Measurements from ENCODE around the gene PHF10. TPM values are rescaled to one million over a fixed set of nuclear protein-coding genes. Genes with fewer than 3 reads are reported as not detected.
A peak's percentile ranks its signal among the peaks of the same experiment; 100 is the strongest.

Gene PHF10
- polyA plus RNA-seq, 4 donors, result 23.5 to 75.4 (median 36.6) TPM

DNA sequence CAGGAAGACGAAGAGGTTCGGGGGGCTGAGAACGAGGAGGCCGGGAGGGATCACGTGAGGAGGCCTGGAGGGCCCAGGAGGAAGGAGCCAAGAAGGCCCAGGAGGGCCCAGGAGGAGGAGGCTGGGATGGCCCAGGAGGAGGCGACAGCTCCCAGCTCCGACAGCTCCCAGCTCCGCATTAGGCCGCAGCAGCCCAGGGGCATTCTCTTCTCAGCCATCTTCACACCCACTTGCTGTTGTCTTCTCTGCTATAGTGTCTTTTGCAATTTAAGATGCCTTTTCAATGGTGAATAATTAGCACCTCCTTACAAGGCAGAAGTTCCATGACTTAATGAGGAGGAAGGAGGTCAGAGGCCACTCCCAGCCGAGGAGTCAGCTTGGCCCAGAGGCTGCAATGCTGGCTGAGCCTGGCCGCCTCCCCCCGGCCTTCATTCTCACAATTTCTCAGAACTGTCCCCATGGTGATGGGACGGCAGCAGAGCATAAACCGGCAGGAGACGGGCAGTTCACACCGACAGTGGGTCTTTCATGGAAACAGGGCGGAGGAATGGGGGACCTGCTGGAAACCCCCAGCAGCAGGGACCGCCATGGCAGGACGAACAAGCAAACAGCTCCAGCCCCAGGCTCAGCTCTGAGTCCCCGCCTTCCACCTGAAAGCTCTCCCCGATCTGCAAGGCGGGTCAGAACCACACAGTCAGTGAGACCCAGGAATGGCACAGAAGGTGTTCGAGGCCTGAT is 67.6 kb downstream of the PHF10 start:
- Histone ChIP-seq H3K36me3 (ENCODE audit: control insufficient read depth in 3 of 3, insufficient read depth in 2 of 3, low read depth in 1 of 3, low read length in 3 of 3) (peaks cover 0 to 57% (median 3%) of the 10 kb centered on the region in 3 donors), H3K4me1 (ENCODE audit: control insufficient read depth in 3 of 3, insufficient read depth in 2 of 3, low read depth in 1 of 3, low read length in 2 of 3) (no peaks in the 10 kb centered on the region), H3K4me3 (ENCODE audit: low read depth in 1 of 3, low read length in 3 of 3) (no peak overlapping the region), H3K27ac (ENCODE audit: low read depth in 1 of 3, low read length in 2 of 3) (no peak overlapping the region), H3K9me3 (ENCODE audit: control insufficient read depth in 2 of 2, insufficient read depth in 1 of 2, low read depth in 1 of 2, low read length in 1 of 2) (no peaks in the 10 kb centered on the region), H3K27me3 (ENCODE audit: control insufficient read depth in 3 of 3, insufficient read depth in 3 of 3, low read length in 3 of 3) (no peaks in the 10 kb centered on the region)
- no peak for DNase-seq
- FAIRE-seq, result no peak
- 94 to 95% (median 95%) methylated on average over 23 of the region's 23 CpGs for WGBS, 3 donors

DNA sequence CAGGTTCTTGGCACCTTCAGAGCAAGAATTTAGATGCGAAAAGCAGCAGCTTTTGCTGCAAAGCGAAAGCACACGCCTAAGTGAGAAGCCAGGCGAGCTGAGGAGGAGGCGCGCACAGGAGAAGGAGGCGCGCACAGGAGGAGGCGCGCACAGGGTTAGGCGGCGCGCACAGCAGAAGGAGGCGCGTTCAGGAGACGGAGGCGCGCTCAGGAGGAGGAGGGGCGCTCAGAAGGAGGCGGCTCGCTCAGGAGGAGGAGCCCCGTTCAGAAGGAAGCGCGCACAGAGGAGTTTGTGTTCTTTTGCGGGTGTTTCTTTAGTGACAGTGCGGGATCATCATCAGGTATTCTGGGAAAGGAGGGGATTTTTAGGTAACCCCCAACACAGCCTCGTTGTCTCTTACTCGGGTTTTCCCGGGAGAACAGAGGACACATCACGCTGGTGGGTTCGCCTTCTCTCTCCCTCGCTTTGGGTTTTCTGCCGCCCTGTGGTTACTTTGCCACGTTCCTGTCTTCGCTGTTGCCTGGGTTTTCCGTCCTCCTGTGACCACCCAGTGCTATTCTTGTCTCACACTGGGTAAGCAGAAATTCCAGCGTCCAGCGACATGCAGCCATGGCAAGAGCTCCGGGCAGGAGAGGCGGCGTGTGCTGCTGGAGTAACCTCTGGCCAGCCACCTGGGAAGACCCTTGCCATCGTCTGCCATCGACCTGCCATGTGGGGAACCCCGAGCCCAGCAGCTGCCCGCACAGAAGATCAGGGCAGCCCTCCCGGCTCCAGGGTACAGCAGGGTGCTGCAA is 69.5 kb downstream of the PHF10 start:
- 40 to 56% (median 55%) methylated on average over 46 of the region's 46 CpGs for WGBS, 3 donors
- DNase-seq, result peak; percentile 81 to 90
- peak overlapping the region; percentile 60 to 84 (median 68) for H3K27ac ChIP-seq (ENCODE audit: low read depth in 1 of 3, low read length in 2 of 3)

More for the DNA sequence above, 69.5 kb downstream of the PHF10 start:
- no peaks in the 10 kb centered on the region for H3K27me3 ChIP-seq (ENCODE audit: control insufficient read depth in 3 of 3, insufficient read depth in 3 of 3, low read length in 3 of 3)
- FAIRE-seq, result no peak
- peaks cover 0 to 40% (median 3%) of the 10 kb centered on the region in 3 donors for H3K36me3 ChIP-seq (ENCODE audit: control insufficient read depth in 3 of 3, insufficient read depth in 2 of 3, low read depth in 1 of 3, low read length in 3 of 3)
- peak overlapping the region; percentile 33 to 56 (median 41) for H3K4me3 ChIP-seq (ENCODE audit: low read depth in 1 of 3, low read length in 3 of 3)
- no peaks in the 10 kb centered on the region for H3K4me1 ChIP-seq (ENCODE audit: control insufficient read depth in 3 of 3, insufficient read depth in 2 of 3, low read depth in 1 of 3, low read length in 2 of 3)
- no peaks in the 10 kb centered on the region for H3K9me3 ChIP-seq (ENCODE audit: control insufficient read depth in 2 of 2, insufficient read depth in 1 of 2, low read depth in 1 of 2, low read length in 1 of 2)

Other genes starting within 250 kb of the PHF10 start
- 10 to 100 TPM in 2 of 4 donors, 1 to 10 TPM in 2; 9.7 to 62.2 (median 14.7) TPM for gene WDR27, start 22.5 kb downstream of the PHF10 start, polyA plus RNA-seq
- 10 to 100 TPM in 2 of 4 donors, 1 to 10 TPM in 2; 8.4 to 37.9 (median 10.5) TPM for gene C6orf120, start 22.4 kb downstream of the PHF10 start, polyA plus RNA-seq
- 1 to 10 TPM in 3 of 4 donors, under 1 TPM in 1; 0.89 to 6.2 (median 1.5) TPM for gene DYNLT2, start 27.1 kb upstream of the PHF10 start, polyA plus RNA-seq
- gene ERMARD, start 27.1 kb upstream of the PHF10 start, polyA plus RNA-seq, result 10 to 100 TPM; 20.5 to 55.9 (median 33.6) TPM